ENCODE results near the gene HIRA.

DNA sequence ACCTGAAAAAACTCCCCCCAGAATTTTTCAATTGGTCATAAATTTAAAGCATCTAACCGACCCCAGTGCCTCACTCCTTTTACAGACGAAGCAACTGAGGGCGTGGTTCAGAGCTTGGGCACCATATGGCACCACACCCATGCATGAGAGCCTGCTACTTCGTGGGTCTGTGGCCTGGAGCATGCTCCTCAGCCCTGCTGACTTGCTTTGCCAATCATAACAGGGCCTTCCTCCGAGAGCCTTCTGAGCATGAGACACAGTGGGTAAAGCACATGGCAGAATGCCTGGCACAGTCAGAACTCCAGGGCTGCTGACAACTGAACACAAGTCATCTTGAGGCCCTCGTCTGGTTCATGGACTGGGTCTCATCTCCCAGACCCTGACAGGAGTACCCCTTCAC lies 33.3 kb downstream of the HIRA start:
- TF ChIP-seq CTCF (IDR thresholded peaks at IDR 0.05): no peak
- no peak for TF ChIP-seq POLR2A (IDR thresholded peaks at IDR 0.05)

All from thyroid gland (tissue), 4 donors.